NCI-H446 (cell line): ENCODE measurements around the gene PDZD2.
"Not testable (repeated sequence)": the region's sequence is repeated elsewhere in the genome, so short reads cannot be mapped to it uniquely, and the experiment has no call there.

Experiments used
- DNase-seq, 2 experiments: peaks; one replicate each; lab custom pipeline; 2025; lab: John Stamatoyannopoulos, UW

The PDZD2 gene

GRCh38 chr5:32040181-32040695 is 401.3 kb downstream of the PDZD2 start:
- not testable (repeated sequence) for DNase-seq

- no peak for DNase-seq
Observed at GRCh38 chr5:32042551-32042961, 403.6 kb downstream of the PDZD2 start.

- DNase-seq, result no peak
Observed at GRCh38 chr5:32043105-32043504, 404.2 kb downstream of the PDZD2 start.

GRCh38 chr5:32044434-32044833 is 405.5 kb downstream of the PDZD2 start:
- DNase-seq, result peak in 1 of 2 experiments; percentile 48

- DNase-seq, result peak; percentile 80 to 88
Observed at GRCh38 chr5:32044939-32045338, 406.0 kb downstream of the PDZD2 start.

GRCh38 chr5:32047056-32047455 is 408.1 kb downstream of the PDZD2 start:
- DNase-seq, result no peak

- DNase-seq, result no peak
Observed at GRCh38 chr5:32051796-32052195, 412.9 kb downstream of the PDZD2 start.

GRCh38 chr5:32055891-32056866 is 417.2 kb downstream of the PDZD2 start:
- no peak for DNase-seq

- DNase-seq, result peak in 1 of 2 experiments; percentile 29
Observed at GRCh38 chr5:32057187-32058096, 418.5 kb downstream of the PDZD2 start.

- DNase-seq, result no peak
Observed at GRCh38 chr5:32058101-32058500, 419.2 kb downstream of the PDZD2 start.

GRCh38 chr5:32058997-32059396 is 420.1 kb downstream of the PDZD2 start:
- DNase-seq, result no peak

- no peak for DNase-seq
Observed at GRCh38 chr5:32059761-32060530, 421.0 kb downstream of the PDZD2 start.

GRCh38 chr5:32061236-32061635 is 422.3 kb downstream of the PDZD2 start:
- DNase-seq, result no peak

GRCh38 chr5:32066448-32066847 is 427.5 kb downstream of the PDZD2 start:
- DNase-seq, result no peak

- no peak for DNase-seq
Observed at GRCh38 chr5:32067774-32068470, 429.0 kb downstream of the PDZD2 start.

GRCh38 chr5:32068561-32068960 is 429.6 kb downstream of the PDZD2 start:
- no peak for DNase-seq

- DNase-seq, result no peak
Observed at GRCh38 chr5:32069396-32069795, 430.5 kb downstream of the PDZD2 start.

GRCh38 chr5:32071351-32071944 is 432.5 kb downstream of the PDZD2 start:
- no peak for DNase-seq

GRCh38 chr5:32072054-32072453 is 433.1 kb downstream of the PDZD2 start:
- DNase-seq, result no peak

- DNase-seq, result no peak
Observed at GRCh38 chr5:32074401-32074800, 435.5 kb downstream of the PDZD2 start.
